ENCODE measurements around the gene ZNF33A.
"Not testable (repeated sequence)": the region's sequence is repeated elsewhere in the genome, so short reads cannot be mapped to it uniquely, and the experiment has no call there.

The ZNF33A gene

GRCh38 chr10:38010119-38010903 is at the start of gene ZNF33A:
Gene ZNF33A (plus strand): TSS chr10:38010675. CDS start chr10:38012342, 1,667 bp downstream.
- peak; percentile 93 for DNase-seq

GRCh38 chr10:37965006-37965405 is 45.5 kb upstream of the ZNF33A start:
- DNase-seq, result no peak

GRCh38 chr10:37972396-37972795 is 38.1 kb upstream of the ZNF33A start:
- DNase-seq, result no peak

- peak; percentile 8 for DNase-seq
These were observed 35.0 kb upstream of the ZNF33A start for GRCh38 chr10:37975401-37975991.

GRCh38 chr10:37976091-37976879 is 34.2 kb upstream of the ZNF33A start, which contains the start of gene ZNF25:
Gene ZNF25 (minus strand): TSS chr10:37976647. CDS start chr10:37971722, 4,925 bp downstream.
- peak; percentile 97 for DNase-seq

- DNase-seq, result no peak
These were observed 33.6 kb upstream of the ZNF33A start for GRCh38 chr10:37976880-37977203.

GRCh38 chr10:37991655-37992054 is 18.8 kb upstream of the ZNF33A start:
- DNase-seq, result no peak

- no peak for DNase-seq
These were observed 18.4 kb upstream of the ZNF33A start for GRCh38 chr10:37992083-37992482.

- DNase-seq, result not testable (repeated sequence)
These were observed 11.6 kb upstream of the ZNF33A start for GRCh38 chr10:37998920-37999319.

- DNase-seq, result not testable (repeated sequence)
These were observed 10.0 kb upstream of the ZNF33A start for GRCh38 chr10:38000474-38000873.

GRCh38 chr10:38003026-38003425 is 7.4 kb upstream of the ZNF33A start:
- DNase-seq, result no peak

GRCh38 chr10:38003588-38003987 is 6.9 kb upstream of the ZNF33A start:
- DNase-seq, result no peak

- no peak for DNase-seq
These were observed 2.9 kb upstream of the ZNF33A start for GRCh38 chr10:38007551-38007950.

- no peak for DNase-seq
These were observed 2.5 kb upstream of the ZNF33A start for GRCh38 chr10:38007991-38008390.

GRCh38 chr10:38016354-38016753 is 5.9 kb downstream of the ZNF33A start:
- DNase-seq, result no peak

- DNase-seq, result not testable (repeated sequence)
These were observed 8.6 kb downstream of the ZNF33A start for GRCh38 chr10:38019124-38019523.

GRCh38 chr10:38025283-38025682 is 14.8 kb downstream of the ZNF33A start:
- no peak for DNase-seq

- DNase-seq, result no peak
These were observed 17.5 kb downstream of the ZNF33A start for GRCh38 chr10:38027986-38028385.

- DNase-seq, result no peak
These were observed 22.4 kb downstream of the ZNF33A start for GRCh38 chr10:38032886-38033285.

GRCh38 chr10:38038107-38038931 is 27.8 kb downstream of the ZNF33A start:
- no peak for DNase-seq

GRCh38 chr10:38038932-38039245 is 28.4 kb downstream of the ZNF33A start:
- no peak for DNase-seq

GRCh38 chr10:38043516-38043915 is 33.0 kb downstream of the ZNF33A start:
- DNase-seq, result no peak

- no peak for DNase-seq
These were observed 34.7 kb downstream of the ZNF33A start for GRCh38 chr10:38045129-38045528.

All from stimulated activated CD4-positive, alpha-beta T cell treated with anti-CD3 and anti-CD28 coated beads, Interleukin-15, amount 100 ng/mL, for 24 hours (primary cell).